T-cell (primary cell): ENCODE measurements around the gene SHD. TPM values are rescaled to one million over a fixed set of nuclear protein-coding genes. Genes with fewer than 3 reads are reported as not detected.
A peak's percentile ranks its signal among the peaks of the same experiment; 100 is the strongest.
"Not testable (repeated sequence)": the region's sequence is repeated elsewhere in the genome, so short reads cannot be mapped to it uniquely, and the experiment has no call there.

ENCODE experiments used
- ATAC-seq, 4 experiments: fragments of 200-7000 bp in 3 of 4; fragments of 150-1000 bp in 1 of 4; cut with Tn5 transposase; replicated peaks in 1 of 4; 1 replicate in 3 of 4; 2 replicates in 1 of 4; pipeline ENCODE4 v1.10.0; 2021; ENCODE audit warnings: moderate library complexity in 3 of 4, mild to moderate bottlenecking in 2 of 4, moderate number of reproducible peaks in 1 of 4
- CTCF ChIA-PET, 2 donors: fragments of 300-600 bp; sonication (Branson Sonifier 250); formaldehyde crosslinking; loops; one replicate each; lab custom pipeline; 2022; ENCODE audit warnings: antibody characterized with exemption in 2 of 2; lab: Charles Lee
- POLR2A ChIA-PET, 2 donors: fragments of 300-600 bp; sonication (Branson Sonifier 250); formaldehyde crosslinking; loops; one replicate each; lab custom pipeline; 2022; ENCODE audit warnings: antibody characterized with exemption in 2 of 2; lab: Charles Lee
- DNase-seq, 35 experiments: peaks; one replicate each; pipeline versions ENCODE4 v3.0.0 to v3.0.0-alpha.2; 2013 to 2023
- H3K27ac ChIP-seq: one replicate; pipeline ENCODE4 v1.5.1; 2013; ENCODE audit warnings: low read length
- H3K27me3 ChIP-seq, 2 experiments: replicated peaks in 1 of 2; 1 replicate in 1 of 2; 2 replicates in 1 of 2; pipeline versions ENCODE4 v1.6.1 to v1.7.0; 2013; ENCODE audit warnings: low read length in 1 of 2, mixed read lengths in 1 of 2; ENCODE audit not compliant: control insufficient read depth in 2 of 2, insufficient read depth in 2 of 2; ENCODE audit errors: extremely low read depth in 1 of 2
- H3K36me3 ChIP-seq, 2 donors: 1 replicate in 1 of 2; 2 replicates in 1 of 2; pipeline versions ENCODE4 v1.6.1 to v1.7.0; 2013; ENCODE audit warnings: low read length in 1 of 2; ENCODE audit not compliant: control insufficient read depth in 2 of 2, insufficient read depth in 1 of 2; ENCODE audit errors: extremely low read depth in 1 of 2
- H3K4me1 ChIP-seq, 2 experiments: 1 replicate in 1 of 2; 2 replicates in 1 of 2; pipeline versions ENCODE4 v1.6.1 to v1.7.0; 2013; ENCODE audit warnings: low read length in 2 of 2, mixed read lengths in 1 of 2; ENCODE audit not compliant: insufficient read depth in 2 of 2, control insufficient read depth in 1 of 2; ENCODE audit errors: extremely low read depth in 1 of 2
- H3K4me3 ChIP-seq, 2 donors: 1 replicate in 1 of 2; 2 replicates in 1 of 2; pipeline versions ENCODE4 v1.5.1 to v1.7.0; 2013; ENCODE audit warnings: mild to moderate bottlenecking in 2 of 2, low read length in 1 of 2, moderate library complexity in 1 of 2; ENCODE audit not compliant: control insufficient read depth in 1 of 2; ENCODE audit errors: extremely low read depth in 1 of 2
- H3K9me3 ChIP-seq: 2 replicates; pipeline ENCODE4 v1.7.0; 2013
- H3K27ac Mint-ChIP-seq, 2 donors: one replicate each; pipeline ENCODE4 v1.8.0; 2020 to 2021; ENCODE audit warnings: mild to moderate bottlenecking in 2 of 2, mixed read lengths in 2 of 2
- H3K27me3 Mint-ChIP-seq, 2 donors: one replicate each; pipeline ENCODE4 v1.8.0; 2021 to 2022; ENCODE audit warnings: mixed read lengths in 2 of 2
- H3K36me3 Mint-ChIP-seq: one replicate; pipeline ENCODE4 v1.8.0; 2021; ENCODE audit warnings: mixed read lengths
- H3K4me1 Mint-ChIP-seq, 3 donors: one replicate each; pipeline ENCODE4 v1.8.0; 2020 to 2022; ENCODE audit warnings: mixed read lengths in 3 of 3, mild to moderate bottlenecking in 1 of 3
- H3K4me3 Mint-ChIP-seq, 3 donors: one replicate each; pipeline ENCODE4 v1.8.0; 2020 to 2022; ENCODE audit warnings: mild to moderate bottlenecking in 3 of 3, mixed read lengths in 3 of 3, moderate library complexity in 3 of 3
- H3K9me3 Mint-ChIP-seq, 3 donors: one replicate each; pipeline ENCODE4 v1.8.0; 2020 to 2022; ENCODE audit warnings: mixed read lengths in 3 of 3
- WGBS: methylation state at CpG from one replicate; pipeline ENCODE4 v1.1.5; 2013; ENCODE audit warnings: missing lambda C conversion rate; ENCODE audit not compliant: insufficient coverage; 5-methylcytosine and 5-hydroxymethylcytosine counted together
- total RNA-seq, 35 experiments: library from RNA in 6 of 35; stranded (reverse) in 6 of 35; fragments of 120-200 nt in 1 of 35; gene quantifications; one replicate each; pipeline versions ENCODE4 v1.2.1 to v1.2.4 and lab custom pipeline; 2013 to 2026

Gene SHD
- total RNA-seq, 5 donors from 2014 or later (not counting 1 experiment from before 2014, with no cell fraction given), result 0.19 TPM; not detected in 4

DNA sequence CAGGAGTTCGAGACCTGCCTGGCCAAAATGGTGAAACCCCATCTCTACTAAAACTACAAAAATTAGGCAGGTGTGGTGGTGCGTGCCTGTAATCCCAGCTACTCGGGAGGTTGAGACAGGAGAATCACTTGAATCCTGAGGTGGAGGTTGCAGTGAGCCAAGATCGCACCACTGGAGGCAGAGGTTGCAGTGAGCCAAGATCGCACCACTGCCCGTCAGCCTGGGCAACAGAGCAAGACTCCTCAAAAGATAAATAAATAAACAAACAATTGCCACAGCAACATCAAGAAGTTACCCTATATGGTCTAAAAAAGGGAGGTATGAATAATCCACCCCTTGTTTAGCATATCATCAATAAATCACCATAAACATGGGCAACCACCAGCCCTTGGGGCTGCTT lies 33.1 kb upstream of the SHD start:
- CTCF ChIA-PET, result not testable (repeated sequence)

DNA sequence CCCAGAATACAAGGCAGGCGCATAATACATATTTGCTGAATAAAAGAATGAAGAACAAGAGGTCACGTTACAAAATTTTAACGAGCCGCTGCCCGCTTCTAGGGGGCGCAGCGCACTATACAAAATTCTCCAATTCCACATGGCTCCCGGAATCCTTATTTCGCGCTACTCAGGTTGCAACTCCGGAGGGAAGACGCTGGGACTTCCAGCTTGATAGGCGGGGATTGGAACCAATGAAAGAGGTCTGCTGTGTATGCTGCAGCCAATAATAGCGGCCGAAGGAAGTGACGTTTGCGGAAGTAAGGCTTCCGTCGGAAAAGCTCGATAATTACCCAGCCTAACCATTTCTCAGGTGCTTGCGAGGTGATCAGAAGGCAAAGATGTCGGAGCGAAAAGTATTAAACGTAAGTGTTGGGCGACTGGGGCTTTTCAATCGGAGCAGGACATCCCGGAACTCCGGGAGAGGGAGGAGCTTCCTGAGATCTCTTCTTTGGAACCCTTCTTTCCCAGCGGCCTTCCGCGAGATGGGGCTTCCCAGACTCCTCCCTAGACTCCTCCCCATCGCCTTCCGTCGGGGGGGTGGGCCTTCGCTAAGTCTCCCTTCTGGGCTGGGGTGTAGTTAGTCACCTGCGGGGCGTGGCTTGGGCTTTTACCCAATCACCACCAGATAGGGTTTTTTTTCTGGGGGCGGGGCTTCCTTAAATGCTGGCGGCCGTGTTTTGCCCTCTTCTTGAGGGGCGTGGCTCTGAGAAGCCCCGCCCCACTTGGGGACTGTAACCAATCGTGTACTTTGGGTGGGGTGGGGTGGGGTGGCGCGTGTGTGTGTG lies 32.1 kb upstream of the SHD start, which contains the start of gene YJU2:
YJU2 (plus strand) TSS at position 314 of the 827 bp plus-strand sequence; CDS start at position 381, 67 bp downstream.
- Mint-ChIP-seq H3K27ac (peak within 1 kb of the TSS; percentile 97 to 98), H3K4me3 (peak within 1 kb of the TSS; percentile 90 to 91 (median 90)), H3K36me3 (peaks cover 26% of the 10 kb centered on the region), H3K27me3 (no peaks in the 10 kb centered on the region), H3K4me1 (peaks cover 23 to 26% (median 25%) of the 10 kb centered on the region in 3 donors), H3K9me3 (peaks cover 0 to 3% (median 2%) of the 10 kb centered on the region in 3 donors)
- ChIA-PET POLR2A (interaction anchor here (0.6 to 1.3 kb wide), 4 partner anchors 96 to 259 kb away, joined by 3 to 6 read pairs (median 4); partner anchors contain the start of genes HDGFL2 (in 1 of the 2) and MPND (in 1 of the 2)), CTCF (interaction anchor here (0.5 to 1.1 kb wide), 9 partner anchors 15 to 353 kb away, joined by 3 to 5 read pairs (median 4); partner anchors contain the start of genes CHAF1A (in 1 of the 2) and SH3GL1 (in 1 of the 2))
- peaks cover 3 to 21% of the 10 kb centered on the region in 2 experiments for H3K4me1 ChIP-seq
- H3K9me3 ChIP-seq, result no peaks in the 10 kb centered on the region
- peaks cover 12 to 35% of the 10 kb centered on the region in 2 donors for H3K36me3 ChIP-seq
- WGBS, result 0% methylated on average over 4 of the region's 45 CpGs
- H3K27ac ChIP-seq, result peak within 1 kb of the TSS; percentile 100
- no peaks in the 10 kb centered on the region for H3K27me3 ChIP-seq
- peak within 1 kb of the TSS; percentile 90 to 92 for H3K4me3 ChIP-seq
- DNase-seq (peak; percentile 92 to 100 (median 99)), ATAC-seq (peak; percentile 93 to 96 (median 95))

More for the DNA sequence above, 33.1 kb upstream of the SHD start:
- H3K9me3 Mint-ChIP-seq, POLR2A ChIA-PET, H3K27me3 Mint-ChIP-seq, ATAC-seq, H3K4me3 ChIP-seq, H3K4me3 Mint-ChIP-seq, H3K9me3 ChIP-seq, H3K27me3 ChIP-seq, DNase-seq: not testable (repeated sequence)
- H3K27ac ChIP-seq, result peak overlapping the region; percentile 100
- peaks cover 25% of the 10 kb centered on the region for H3K36me3 Mint-ChIP-seq
- peak overlapping the region; percentile 97 to 98 for H3K27ac Mint-ChIP-seq
- H3K4me1 ChIP-seq, result peaks cover 3 to 21% of the 10 kb centered on the region in 2 experiments
- whole genome bisulfite sequencing, result no CpG with 5 or more reads among the region's 6 CpGs
- H3K4me1 Mint-ChIP-seq, result peaks cover 23 to 25% (median 23%) of the 10 kb centered on the region in 3 donors
- peaks cover 8 to 24% of the 10 kb centered on the region in 2 donors for H3K36me3 ChIP-seq

DNA sequence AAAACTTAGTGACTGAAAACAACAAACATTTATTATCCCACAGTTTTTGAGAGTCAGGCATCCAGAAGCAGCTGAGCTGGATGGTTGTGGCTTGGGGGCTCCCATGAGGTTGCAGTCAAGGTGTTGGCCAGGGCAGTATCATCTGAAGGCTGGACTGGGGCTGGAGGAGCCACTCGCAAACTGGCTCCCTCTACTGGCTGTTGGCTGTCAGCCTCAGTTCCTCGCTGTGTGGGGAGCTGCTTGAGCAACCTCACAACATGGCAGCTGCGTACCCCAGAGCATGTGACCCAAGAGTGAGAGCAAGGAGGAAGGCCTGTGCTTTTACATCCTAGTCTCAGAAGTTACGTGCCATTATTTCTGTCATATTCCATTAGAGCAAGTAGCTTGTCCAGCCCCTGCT lies 22.5 kb upstream of the SHD start:
- Mint-ChIP-seq H3K4me1 (peaks cover 0 to 3% (median 2%) of the 10 kb centered on the region in 3 donors), H3K36me3 (peaks cover 41% of the 10 kb centered on the region), H3K27ac (no peak overlapping the region), H3K27me3 (no peaks in the 10 kb centered on the region), H3K9me3 (no peaks in the 10 kb centered on the region), H3K4me3 (no peak overlapping the region)
- WGBS, result 100% methylated on average over 2 of the region's 4 CpGs
- Histone ChIP-seq H3K4me1 (no peaks in the 10 kb centered on the region), H3K4me3 (peak overlapping the region in 1 of 2 donors; percentile 23), H3K27ac (no peak overlapping the region), H3K36me3 (peaks cover 27 to 75% of the 10 kb centered on the region in 2 donors), H3K27me3 (no peaks in the 10 kb centered on the region), H3K9me3 (peaks cover 2% of the 10 kb centered on the region)
- CTCF ChIA-PET, result interaction anchor here in 1 of 2 donors (0.5 kb wide), 1 partner anchor 520 kb away, joined by 4 read pairs; no protein-coding TSS in a partner anchor
- no peak for ATAC-seq
- POLR2A ChIA-PET, result no interaction called here
- DNase-seq, result no peak

GRCh38 chr19:4257025-4257424 lies 22.0 kb upstream of the SHD start:
- Histone ChIP-seq H3K36me3 (peaks cover 30 to 74% of the 10 kb centered on the region in 2 donors), H3K4me3 (no peak overlapping the region), H3K9me3 (peaks cover 2% of the 10 kb centered on the region), H3K27ac (no peak overlapping the region), H3K4me1 (no peaks in the 10 kb centered on the region), H3K27me3 (no peaks in the 10 kb centered on the region)
- no peak overlapping the region for H3K4me3 Mint-ChIP-seq
- H3K9me3 Mint-ChIP-seq, result no peaks in the 10 kb centered on the region
- no peak for ATAC-seq
- no peak for DNase-seq
- WGBS, result no CpG with 5 or more reads among the region's 6 CpGs
- ChIA-PET POLR2A (no interaction called here), CTCF (no interaction called here)
- no peak overlapping the region for H3K27ac Mint-ChIP-seq
- H3K27me3 Mint-ChIP-seq, result no peaks in the 10 kb centered on the region
- peaks cover 41% of the 10 kb centered on the region for H3K36me3 Mint-ChIP-seq
- peaks cover 0 to 3% (median 2%) of the 10 kb centered on the region in 3 donors for H3K4me1 Mint-ChIP-seq

- H3K9me3 ChIP-seq, result peaks cover 2% of the 10 kb centered on the region
- H3K4me1 ChIP-seq, result peaks cover 0 to under 1% of the 10 kb centered on the region in 2 experiments
- 98% methylated on average over 19 of the region's 28 CpGs for WGBS
- no peak overlapping the region for H3K4me3 ChIP-seq
- no peak overlapping the region for H3K27ac Mint-ChIP-seq
- peaks cover 0 to 3% (median 2%) of the 10 kb centered on the region in 3 donors for H3K4me1 Mint-ChIP-seq
- no peaks in the 10 kb centered on the region for H3K9me3 Mint-ChIP-seq
- ATAC-seq, result peak in 1 of 4 experiments; percentile 9
- peaks cover 37% of the 10 kb centered on the region for H3K36me3 Mint-ChIP-seq
- peaks cover 30 to 76% of the 10 kb centered on the region in 2 donors for H3K36me3 ChIP-seq
- CTCF ChIA-PET, result no interaction called here
- H3K4me3 Mint-ChIP-seq, result no peak overlapping the region
- POLR2A ChIA-PET, result no interaction called here
- DNase-seq, result no peak
- no peaks in the 10 kb centered on the region for H3K27me3 Mint-ChIP-seq
- H3K27me3 ChIP-seq, result no peaks in the 10 kb centered on the region
- H3K27ac ChIP-seq, result no peak overlapping the region
These were observed 20.9 kb upstream of the SHD start for GRCh38 chr19:4258181-4258580.

DNA sequence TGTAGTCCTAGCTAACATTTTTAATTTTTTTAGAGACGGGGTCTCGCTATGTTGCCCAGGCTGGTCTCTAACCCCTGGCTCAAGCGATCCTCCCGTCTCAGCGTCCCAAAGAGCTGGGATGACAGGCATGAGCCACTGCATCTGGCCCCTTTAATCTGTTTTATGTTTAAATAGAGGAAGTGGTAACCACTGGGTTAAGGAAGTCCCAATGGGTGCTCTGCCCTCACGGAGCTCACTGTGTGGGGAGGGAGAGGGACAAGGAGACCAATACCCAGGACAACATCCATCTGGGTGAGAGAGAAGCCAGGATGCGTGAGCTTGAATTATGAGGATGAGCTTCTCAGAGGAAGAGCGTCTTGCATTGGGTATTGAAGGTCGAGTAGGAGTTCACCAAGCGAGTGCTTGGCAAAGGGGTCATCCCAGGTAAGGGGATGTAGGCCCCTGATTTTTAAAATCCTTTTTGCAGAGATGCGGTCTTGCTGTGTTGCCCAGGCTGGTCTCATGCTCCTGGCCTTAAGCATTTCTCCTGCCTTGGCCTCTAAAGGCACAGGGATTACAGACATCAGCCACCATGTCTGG lies 18.4 kb upstream of the SHD start:
- Histone ChIP-seq H3K4me1 (peaks cover 6 to 22% of the 10 kb centered on the region in 2 experiments), H3K36me3 (peaks cover 24 to 65% of the 10 kb centered on the region in 2 donors), H3K27ac (no peak overlapping the region), H3K9me3 (peaks cover 2% of the 10 kb centered on the region), H3K27me3 (no peaks in the 10 kb centered on the region), H3K4me3 (no peak overlapping the region)
- ChIA-PET CTCF (interaction anchor here in 1 of 2 donors (0.6 kb wide), 1 partner anchor 558 kb away, joined by 5 read pairs; no protein-coding TSS in a partner anchor), POLR2A (no interaction called here)
- no peaks in the 10 kb centered on the region for H3K27me3 Mint-ChIP-seq
- ATAC-seq (no peak), DNase-seq (no peak)
- no peaks in the 10 kb centered on the region for H3K9me3 Mint-ChIP-seq
- peaks cover 28% of the 10 kb centered on the region for H3K36me3 Mint-ChIP-seq
- no peak overlapping the region for H3K4me3 Mint-ChIP-seq
- peaks cover 8 to 25% (median 14%) of the 10 kb centered on the region in 3 donors for H3K4me1 Mint-ChIP-seq
- no peak overlapping the region for H3K27ac Mint-ChIP-seq
- WGBS, result 100% methylated on average over 8 of the region's 11 CpGs
